Hepatocyte (in vitro differentiated cells): ENCODE results near the gene AURKAIP1. TPM values are rescaled to one million over a fixed set of nuclear protein-coding genes. Genes with fewer than 3 reads are reported as not detected.

Source experiments
- DNase-seq: peaks from one replicate; pipeline ENCODE4 v3.0.0-alpha.2; 2016; ENCODE audit warnings: low spot score
- H2AFZ ChIP-seq: fragments of 200-600 bp; sonication (generic); 2 replicates; pipeline ENCODE4 v1.6.0; 2016; ENCODE audit warnings: antibody characterized with exemption, mild to moderate bottlenecking
- H3K27ac ChIP-seq: fragments of 200-600 bp; sonication (generic); 2 replicates; pipeline ENCODE4 v1.5.1; 2016; ENCODE audit warnings: mild to moderate bottlenecking
- H3K27me3 ChIP-seq: fragments of 200-600 bp; sonication (generic); 2 replicates; pipeline ENCODE4 v1.6.1; 2016
- H3K36me3 ChIP-seq: fragments of 200-600 bp; sonication (generic); replicated peaks from 2 replicates; pipeline ENCODE4 v1.5.1; 2016; ENCODE audit warnings: low read depth; ENCODE audit not compliant: insufficient read depth
- H3K4me1 ChIP-seq: fragments of 200-600 bp; sonication (generic); 2 replicates; pipeline ENCODE4 v1.5.1; 2016; ENCODE audit warnings: mild to moderate bottlenecking, moderate library complexity; ENCODE audit not compliant: insufficient read depth
- H3K4me2 ChIP-seq: fragments of 200-600 bp; sonication (generic); 2 replicates; pipeline ENCODE4 v1.6.0; 2016
- H3K4me3 ChIP-seq: fragments of 200-600 bp; sonication (generic); 2 replicates; pipeline ENCODE4 v1.5.1; 2016; ENCODE audit warnings: mild to moderate bottlenecking
- H3K79me2 ChIP-seq: fragments of 200-600 bp; sonication (generic); 2 replicates; pipeline ENCODE4 v1.6.0; 2017; ENCODE audit warnings: mild to moderate bottlenecking
- H3K9me2 ChIP-seq: fragments of 200-600 bp; sonication (generic); replicated peaks from 2 replicates; pipeline ENCODE4 v1.6.0; 2017; ENCODE audit warnings: mild to moderate bottlenecking; ENCODE audit not compliant: insufficient read depth
- H3K9me3 ChIP-seq: fragments of 200-600 bp; sonication (generic); 2 replicates; pipeline ENCODE4 v1.5.1; 2016; ENCODE audit warnings: low read depth, mild to moderate bottlenecking
- H4K20me1 ChIP-seq: fragments of 200-600 bp; sonication (generic); 2 replicates; pipeline ENCODE4 v1.6.0; 2016; ENCODE audit warnings: mild to moderate bottlenecking; ENCODE audit not compliant: insufficient read depth, poor library complexity, severe bottlenecking
- CTCF ChIP-seq: fragments of 200-600 bp; sonication (generic); IDR thresholded peaks from 2 replicates; pipeline ENCODE4 v1.5.1; 2016; ENCODE audit warnings: antibody characterized with exemption, mild to moderate bottlenecking; ENCODE audit not compliant: poor library complexity
- EZH2 ChIP-seq: fragments of 200-600 bp; sonication (generic); IDR thresholded peaks from 2 replicates; pipeline ENCODE4 v1.6.1; 2016; ENCODE audit warnings: antibody characterized with exemption, mild to moderate bottlenecking, borderline replicate concordance
- EZH2phosphoT487 ChIP-seq: fragments of 200-600 bp; sonication (generic); IDR thresholded peaks from one replicate; pipeline ENCODE4 v1.6.1; 2018; ENCODE audit warnings: antibody characterized with exemption, mild to moderate bottlenecking, low read depth, moderate library complexity; ENCODE audit not compliant: unreplicated experiment, severe bottlenecking
- WGBS: methylation state at CpG from one replicate; pipeline ENCODE4 v1.1.6; 2016; ENCODE audit warnings: low lambda C conversion rate; ENCODE audit errors: missing lambda C conversion rate; 5-methylcytosine and 5-hydroxymethylcytosine counted together
- polyA plus RNA-seq: library from polyadenylated mRNA; unstranded; fragments of >200 nt; fragmentation: Nextera tagmentation; extraction: Ambion mirVana; gene quantifications from 2 replicates; pipeline ENCODE4 v1.2.1, GENCODE V29; 2016
- total RNA-seq: library from RNA; depleted of rRNA; stranded (reverse); fragments of >200 nt; gene quantifications from 2 replicates; pipeline ENCODE4 v1.2.3, GENCODE V29; 2014

The AURKAIP1 gene
- total and polyA plus RNA-seq, 2 experiments from 2014 or later = 92.9 to 238 TPM

DNA sequence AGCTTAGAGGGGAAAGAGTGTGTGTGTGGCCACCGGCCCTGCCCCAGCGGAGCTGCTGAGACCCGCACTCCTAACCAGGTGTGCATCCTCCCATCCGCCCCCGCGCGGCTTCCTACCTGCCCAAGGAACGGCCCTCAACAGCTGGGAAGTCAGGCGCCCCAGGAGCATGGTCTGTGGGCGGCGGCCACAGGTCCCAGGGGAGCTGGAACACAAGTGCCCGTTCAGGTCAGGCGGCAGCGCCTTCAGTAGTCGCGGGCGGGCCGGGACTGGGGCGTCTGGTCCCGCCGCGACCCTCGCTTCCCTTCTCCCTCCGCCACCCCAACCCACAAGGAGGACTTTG is 448 bp downstream of the AURKAIP1 start:
- Histone ChIP-seq H3K79me2 (peaks cover 27% of the 10 kb centered on the region), H2AFZ (peak overlapping the region; percentile 13), H4K20me1 (no peaks in the 10 kb centered on the region), H3K4me2 (peak overlapping the region; percentile 97), H3K4me1 (peaks cover 9% of the 10 kb centered on the region), H3K27me3 (no peaks in the 10 kb centered on the region), H3K9me2 (no peaks in the 10 kb centered on the region), H3K36me3 (no peaks in the 10 kb centered on the region), H3K4me3 (peak overlapping the region; percentile 52), H3K9me3 (no peaks in the 10 kb centered on the region), H3K27ac (peak overlapping the region; percentile 85)
- TF ChIP-seq EZH2phosphoT487 = no peak
- no peak for TF ChIP-seq CTCF
- TF ChIP-seq EZH2 = no peak
- WGBS = 3% methylated on average over 10 of the region's 24 CpGs
- no peak for DNase-seq

- no peak overlapping the region for H3K27ac ChIP-seq
- DNase-seq = no peak
- H2AFZ ChIP-seq = no peak overlapping the region
- no peak for TF ChIP-seq EZH2phosphoT487
- H3K4me2 ChIP-seq = peak overlapping the region; percentile 97
- peaks cover 27% of the 10 kb centered on the region for H3K79me2 ChIP-seq
- no peaks in the 10 kb centered on the region for H3K27me3 ChIP-seq
- H3K4me1 ChIP-seq = peaks cover 9% of the 10 kb centered on the region
- H3K9me2 ChIP-seq = no peaks in the 10 kb centered on the region
- H3K9me3 ChIP-seq = no peaks in the 10 kb centered on the region
- H4K20me1 ChIP-seq = no peaks in the 10 kb centered on the region
- peak overlapping the region; percentile 52 for H3K4me3 ChIP-seq
- no peaks in the 10 kb centered on the region for H3K36me3 ChIP-seq
- WGBS = 63% methylated on average over 51 of the region's 52 CpGs
These were observed 1.0 kb downstream of the AURKAIP1 start for GRCh38 chr1:1373815-1374588.

DNA sequence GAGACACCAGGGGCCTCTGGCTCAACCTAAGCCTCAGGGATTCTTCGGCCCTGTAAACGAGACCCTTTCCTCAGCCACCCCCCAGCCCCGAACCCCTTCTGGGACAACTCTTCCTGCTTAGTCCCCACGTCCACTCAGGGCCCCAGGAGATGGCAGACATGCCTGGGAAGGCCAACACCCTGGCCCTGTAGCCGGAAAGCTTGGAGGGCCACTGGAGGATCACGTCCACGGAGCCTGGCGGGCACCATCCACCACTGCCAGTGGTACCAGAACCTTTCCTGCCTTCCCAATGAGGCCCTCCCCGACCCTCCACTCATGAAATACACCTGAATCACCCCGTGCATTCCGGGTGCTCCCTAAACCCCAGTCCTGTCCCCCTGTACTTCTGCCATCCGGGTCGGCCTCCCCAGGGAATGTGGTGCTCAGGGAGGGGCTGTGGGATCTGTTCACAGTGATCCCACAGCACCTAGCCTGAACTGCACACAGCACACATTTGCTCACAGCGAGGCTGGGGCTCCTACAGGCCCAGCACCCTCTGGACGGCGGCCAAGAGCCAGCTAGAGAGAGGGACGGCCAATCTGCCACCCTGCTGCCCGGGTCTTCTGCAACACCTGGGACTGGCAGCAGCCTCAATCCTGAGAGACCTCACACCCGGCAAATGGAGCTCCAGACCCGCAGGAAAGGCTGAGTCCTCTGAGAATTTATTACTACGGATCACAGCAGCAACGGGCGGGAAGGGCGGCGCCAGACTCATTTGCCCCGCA is 1.8 kb downstream of the AURKAIP1 start:
- Histone ChIP-seq H3K27me3 (no peaks in the 10 kb centered on the region), H3K9me3 (no peaks in the 10 kb centered on the region), H2AFZ (no peak overlapping the region), H3K4me2 (peak overlapping the region; percentile 97), H3K4me1 (peaks cover 9% of the 10 kb centered on the region), H3K9me2 (no peaks in the 10 kb centered on the region), H3K36me3 (no peaks in the 10 kb centered on the region), H3K4me3 (no peak overlapping the region), H3K79me2 (peaks cover 27% of the 10 kb centered on the region), H3K27ac (no peak overlapping the region), H4K20me1 (no peaks in the 10 kb centered on the region)
- WGBS = 97% methylated on average over 26 of the region's 26 CpGs
- no peak for TF ChIP-seq CTCF
- TF ChIP-seq EZH2phosphoT487 = no peak
- no peak for TF ChIP-seq EZH2
- DNase-seq = no peak
